ENCODE results near the gene SERPINA3. TPM values are rescaled to one million over a fixed set of nuclear protein-coding genes. Genes with fewer than 3 reads are reported as not detected.
A peak's percentile ranks its signal among the peaks of the same experiment; 100 is the strongest.

Gene SERPINA3
- total RNA-seq, 1 donor from 2014 or later: 1.3 TPM

- peaks cover 5% of the 10 kb centered on the region for H3K4me1 Mint-ChIP-seq (ENCODE audit: low read depth, unreplicated experiment)
- no peak overlapping the region for H3K27ac ChIP-seq (ENCODE audit: low read depth, low read length)
- no peak for FAIRE-seq
- no peak overlapping the region for H2AFZ ChIP-seq (ENCODE audit: low read depth, low read length)
- TF ChIP-seq EZH2 (IDR thresholded peaks at IDR 0.05; ENCODE audit: insufficient read depth, low read length): no peak
- TF ChIP-seq CTCF (IDR thresholded peaks at IDR 0.05; ENCODE audit: insufficient read depth, low read depth, low read length): no peak
- no peaks in the 10 kb centered on the region for H4K20me1 ChIP-seq (ENCODE audit: insufficient read depth, low read length)
- H3K27me3 ChIP-seq (ENCODE audit: insufficient read depth, low read length): no peaks in the 10 kb centered on the region
- no peak overlapping the region for H3K9ac ChIP-seq (ENCODE audit: low read length)
- H3K27me3 Mint-ChIP-seq (ENCODE audit: low read depth, unreplicated experiment): peaks cover 25% of the 10 kb centered on the region
- H3K27ac Mint-ChIP-seq (ENCODE audit: unreplicated experiment): no peak overlapping the region
- peaks cover 6% of the 10 kb centered on the region for H3K4me1 ChIP-seq (ENCODE audit: insufficient read depth, low read length)
- H3K4me2 ChIP-seq (ENCODE audit: low read length): no peak overlapping the region
- H3K9me3 ChIP-seq (ENCODE audit: insufficient read depth, low read depth, low read length): no peaks in the 10 kb centered on the region
- H3K79me2 ChIP-seq (ENCODE audit: insufficient read depth, low read length): no peaks in the 10 kb centered on the region
- H3K4me3 ChIP-seq (ENCODE audit: insufficient read depth, low read depth, low read length): no peak overlapping the region
- H3K36me3 ChIP-seq (ENCODE audit: insufficient read depth, low read length): no peaks in the 10 kb centered on the region
- H3K4me3 Mint-ChIP-seq (ENCODE audit: unreplicated experiment): peak overlapping the region; percentile 35
- peaks cover 5% of the 10 kb centered on the region for H3K9me3 Mint-ChIP-seq (ENCODE audit: unreplicated experiment)
- DNase-seq (ENCODE audit: low read depth): no peak
- no peaks in the 10 kb centered on the region for H3K36me3 Mint-ChIP-seq (ENCODE audit: low read depth, unreplicated experiment)
These were observed 18.3 kb upstream of the SERPINA3 start for GRCh38 chr14:94593749-94594431.

DNA sequence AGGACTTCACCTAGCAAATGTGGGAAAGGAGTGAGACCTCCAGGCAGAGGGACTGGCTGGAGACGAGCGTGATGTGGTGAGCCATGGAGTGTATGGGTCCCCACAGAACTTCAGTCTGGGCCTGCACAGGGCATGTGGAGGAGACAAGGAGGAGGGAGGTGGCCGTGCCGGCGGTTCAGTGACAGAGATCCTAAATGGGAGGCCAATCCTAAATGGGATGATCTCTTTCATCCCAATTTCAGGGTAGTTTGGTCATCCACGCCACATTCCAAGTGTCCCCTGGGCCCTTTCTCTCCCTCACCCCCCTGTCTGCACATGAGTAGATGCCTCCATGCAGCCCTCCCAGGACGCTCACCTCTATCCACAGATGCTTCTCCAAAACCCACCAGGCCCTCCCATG lies 17.8 kb upstream of the SERPINA3 start:
- Histone ChIP-seq H4K20me1 (ENCODE audit: insufficient read depth, low read length) (no peaks in the 10 kb centered on the region), H3K4me2 (ENCODE audit: low read length) (no peak overlapping the region), H3K4me1 (ENCODE audit: insufficient read depth, low read length) (peaks cover 11% of the 10 kb centered on the region), H2AFZ (ENCODE audit: low read depth, low read length) (no peak overlapping the region), H3K27me3 (ENCODE audit: insufficient read depth, low read length) (no peaks in the 10 kb centered on the region), H3K27ac (ENCODE audit: low read depth, low read length) (no peak overlapping the region), H3K9ac (ENCODE audit: low read length) (no peak overlapping the region), H3K4me3 (ENCODE audit: insufficient read depth, low read depth, low read length) (no peak overlapping the region), H3K36me3 (ENCODE audit: insufficient read depth, low read length) (no peaks in the 10 kb centered on the region), H3K79me2 (ENCODE audit: insufficient read depth, low read length) (no peaks in the 10 kb centered on the region), H3K9me3 (ENCODE audit: insufficient read depth, low read depth, low read length) (no peaks in the 10 kb centered on the region)
- no peak for TF ChIP-seq EZH2 (IDR thresholded peaks at IDR 0.05; ENCODE audit: insufficient read depth, low read length)
- TF ChIP-seq CTCF (IDR thresholded peaks at IDR 0.05; ENCODE audit: insufficient read depth, low read depth, low read length): no peak
- DNase-seq (ENCODE audit: low read depth) (no peak), FAIRE-seq (no peak)
- H3K36me3 Mint-ChIP-seq (ENCODE audit: low read depth, unreplicated experiment): no peaks in the 10 kb centered on the region
- H3K9me3 Mint-ChIP-seq (ENCODE audit: unreplicated experiment): peaks cover 5% of the 10 kb centered on the region
- peak overlapping the region; percentile 35 for H3K4me3 Mint-ChIP-seq (ENCODE audit: unreplicated experiment)
- no peak overlapping the region for H3K27ac Mint-ChIP-seq (ENCODE audit: unreplicated experiment)
- peaks cover 11% of the 10 kb centered on the region for H3K4me1 Mint-ChIP-seq (ENCODE audit: low read depth, unreplicated experiment)
- peaks cover 25% of the 10 kb centered on the region for H3K27me3 Mint-ChIP-seq (ENCODE audit: low read depth, unreplicated experiment)

GRCh38 chr14:94595912-94596311 lies 16.3 kb upstream of the SERPINA3 start:
- peaks cover 23% of the 10 kb centered on the region for H3K4me1 Mint-ChIP-seq (ENCODE audit: low read depth, unreplicated experiment)
- no peak for TF ChIP-seq EZH2 (IDR thresholded peaks at IDR 0.05; ENCODE audit: insufficient read depth, low read length)
- TF ChIP-seq CTCF (IDR thresholded peaks at IDR 0.05; ENCODE audit: insufficient read depth, low read depth, low read length): no peak

More at GRCh38 chr14:94595912-94596311, 16.3 kb upstream of the SERPINA3 start:
- H3K36me3 Mint-ChIP-seq (ENCODE audit: low read depth, unreplicated experiment): no peaks in the 10 kb centered on the region
- no peak overlapping the region for H3K4me3 Mint-ChIP-seq (ENCODE audit: unreplicated experiment)
- no peak overlapping the region for H3K27ac Mint-ChIP-seq (ENCODE audit: unreplicated experiment)
- Histone ChIP-seq H3K27ac (ENCODE audit: low read depth, low read length) (no peak overlapping the region), H3K4me3 (ENCODE audit: insufficient read depth, low read depth, low read length) (no peak overlapping the region), H3K4me1 (ENCODE audit: insufficient read depth, low read length) (peaks cover 25% of the 10 kb centered on the region), H3K9me3 (ENCODE audit: insufficient read depth, low read depth, low read length) (no peaks in the 10 kb centered on the region), H3K36me3 (ENCODE audit: insufficient read depth, low read length) (no peaks in the 10 kb centered on the region), H3K79me2 (ENCODE audit: insufficient read depth, low read length) (no peaks in the 10 kb centered on the region), H2AFZ (ENCODE audit: low read depth, low read length) (no peak overlapping the region), H3K27me3 (ENCODE audit: insufficient read depth, low read length) (no peaks in the 10 kb centered on the region), H3K9ac (ENCODE audit: low read length) (no peak overlapping the region), H4K20me1 (ENCODE audit: insufficient read depth, low read length) (no peaks in the 10 kb centered on the region), H3K4me2 (ENCODE audit: low read length) (no peak overlapping the region)
- no peak for DNase-seq (ENCODE audit: low read depth)
- no peak for FAIRE-seq
- H3K9me3 Mint-ChIP-seq (ENCODE audit: unreplicated experiment): peaks cover 2% of the 10 kb centered on the region
- peaks cover 21% of the 10 kb centered on the region for H3K27me3 Mint-ChIP-seq (ENCODE audit: low read depth, unreplicated experiment)
